GM12874 (cell line): ENCODE measurements around the gene AEBP1.

ENCODE experiments used
- CTCF ChIP-seq: IDR thresholded peaks from 2 replicates; pipeline ENCODE4 v1.5.1; 2011; ENCODE audit warnings: low read depth, mild to moderate bottlenecking, control low read depth, low read length, moderate library complexity; ENCODE audit not compliant: insufficient read depth

Gene AEBP1

GRCh38 chr7:44108768-44109750 is 4.9 kb downstream of the AEBP1 start:
- peak; percentile 38 for TF ChIP-seq CTCF

- TF ChIP-seq CTCF = no peak
Observed at GRCh38 chr7:44109991-44110390, 5.8 kb downstream of the AEBP1 start.

- no peak for TF ChIP-seq CTCF
Observed at GRCh38 chr7:44110719-44111635, 6.8 kb downstream of the AEBP1 start.

GRCh38 chr7:44111761-44112160 is 7.6 kb downstream of the AEBP1 start:
- TF ChIP-seq CTCF = no peak

- TF ChIP-seq CTCF = no peak
Observed at GRCh38 chr7:44112231-44112996, 8.3 kb downstream of the AEBP1 start.

- no peak for TF ChIP-seq CTCF
Observed at GRCh38 chr7:44112997-44113763, 9.0 kb downstream of the AEBP1 start.
